ENCODE measurements around the gene INSIG2.

DNA sequence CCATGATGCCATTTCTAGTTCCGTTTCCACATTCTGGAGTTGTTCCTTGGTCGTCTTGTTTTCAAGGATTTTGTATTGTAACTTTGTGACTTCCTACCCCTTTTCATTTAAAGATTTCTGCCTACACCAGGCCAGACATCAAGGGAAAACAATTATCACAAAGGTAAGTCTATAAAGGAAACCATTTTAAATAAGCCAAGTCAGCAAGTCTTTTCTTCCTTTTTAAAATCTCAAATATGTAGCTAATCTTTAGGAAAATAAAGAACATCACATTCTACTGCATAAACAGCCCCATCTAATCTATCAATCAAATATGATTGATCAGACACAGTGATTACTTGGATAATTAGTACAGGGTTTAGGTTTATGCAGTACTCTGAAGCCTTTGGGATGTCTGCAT is 35.8 kb upstream of the INSIG2 start:
- TF ChIP-seq, protein P1, sequence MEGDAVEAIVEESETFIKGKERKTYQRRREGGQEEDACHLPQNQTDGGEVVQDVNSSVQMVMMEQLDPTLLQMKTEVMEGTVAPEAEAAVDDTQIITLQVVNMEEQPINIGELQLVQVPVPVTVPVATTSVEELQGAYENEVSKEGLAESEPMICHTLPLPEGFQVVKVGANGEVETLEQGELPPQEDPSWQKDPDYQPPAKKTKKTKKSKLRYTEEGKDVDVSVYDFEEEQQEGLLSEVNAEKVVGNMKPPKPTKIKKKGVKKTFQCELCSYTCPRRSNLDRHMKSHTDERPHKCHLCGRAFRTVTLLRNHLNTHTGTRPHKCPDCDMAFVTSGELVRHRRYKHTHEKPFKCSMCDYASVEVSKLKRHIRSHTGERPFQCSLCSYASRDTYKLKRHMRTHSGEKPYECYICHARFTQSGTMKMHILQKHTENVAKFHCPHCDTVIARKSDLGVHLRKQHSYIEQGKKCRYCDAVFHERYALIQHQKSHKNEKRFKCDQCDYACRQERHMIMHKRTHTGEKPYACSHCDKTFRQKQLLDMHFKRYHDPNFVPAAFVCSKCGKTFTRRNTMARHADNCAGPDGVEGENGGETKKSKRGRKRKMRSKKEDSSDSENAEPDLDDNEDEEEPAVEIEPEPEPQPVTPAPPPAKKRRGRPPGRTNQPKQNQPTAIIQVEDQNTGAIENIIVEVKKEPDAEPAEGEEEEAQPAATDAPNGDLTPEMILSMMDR (conservative IDR thresholded peaks at IDR 0.05; ENCODE audit: low read depth, low read length): no peak
- TF ChIP-seq EZH2phosphoT487 (IDR thresholded peaks at IDR 0.05; ENCODE audit: borderline replicate concordance, low read length) (no peak), EZH2 (IDR thresholded peaks at IDR 0.05; ENCODE audit: low read length, unreplicated experiment) (no peak)

All from PC-3 (cell line).